RCC 7860 (cell line): ENCODE measurements around the gene NFS1.
"Not testable (repeated sequence)": the region's sequence is repeated elsewhere in the genome, so short reads cannot be mapped to it uniquely, and the experiment has no call there.

Experiments used
- DNase-seq: peaks from one replicate; pipeline ENCODE4 v3.0.0-alpha.2; 2015; ENCODE audit warnings: low spot score
- FAIRE-seq: peaks from 2 replicates; lab custom pipeline; 2012; peaks lifted over from hg19 to GRCh38; lab: Jason Lieb, UNC

The NFS1 gene

GRCh38 chr20:35710884-35711587 lies 11.9 kb upstream of the NFS1 start:
- no peak for FAIRE-seq

GRCh38 chr20:35710039-35710438 lies 10.9 kb upstream of the NFS1 start:
- FAIRE-seq = no peak

More at GRCh38 chr20:35710884-35711587, 11.9 kb upstream of the NFS1 start:
- DNase-seq = no peak

GRCh38 chr20:35709259-35709658 lies 10.1 kb upstream of the NFS1 start:
- DNase-seq (no peak), FAIRE-seq (no peak)

More at GRCh38 chr20:35710039-35710438, 10.9 kb upstream of the NFS1 start:
- no peak for DNase-seq

GRCh38 chr20:35708502-35708901 lies 9.3 kb upstream of the NFS1 start:
- FAIRE-seq (no peak), DNase-seq (no peak)

GRCh38 chr20:35706591-35707529 lies 7.7 kb upstream of the NFS1 start:
- not testable (repeated sequence) for DNase-seq, FAIRE-seq

- DNase-seq, FAIRE-seq: not testable (repeated sequence)
Measured at GRCh38 chr20:35705894-35706293, 6.7 kb upstream of the NFS1 start.

- DNase-seq (no peak), FAIRE-seq (no peak)
Measured at GRCh38 chr20:35704514-35705261, 5.5 kb upstream of the NFS1 start.

- DNase-seq (no peak), FAIRE-seq (no peak)
Measured at GRCh38 chr20:35702824-35703695, 3.9 kb upstream of the NFS1 start.

- no peak for FAIRE-seq
- no peak for DNase-seq
Measured at GRCh38 chr20:35702051-35702823, 3.1 kb upstream of the NFS1 start.

- DNase-seq (no peak), FAIRE-seq (no peak)
Measured at GRCh38 chr20:35700625-35701148, 1.5 kb upstream of the NFS1 start.

GRCh38 chr20:35699957-35700624 lies 939 bp upstream of the NFS1 start:
- FAIRE-seq (no peak), DNase-seq (no peak)

GRCh38 chr20:35698298-35699126 lies 640 bp downstream of the NFS1 start:
- FAIRE-seq = no peak
- DNase-seq = no peak

GRCh38 chr20:35697696-35698297 lies 1.4 kb downstream of the NFS1 start:
- FAIRE-seq (no peak), DNase-seq (no peak)

- no peak for DNase-seq
Measured at GRCh38 chr20:35695978-35696377, 3.2 kb downstream of the NFS1 start.

GRCh38 chr20:35695245-35695749 lies 3.9 kb downstream of the NFS1 start:
- DNase-seq (no peak), FAIRE-seq (no peak)

More at GRCh38 chr20:35695978-35696377, 3.2 kb downstream of the NFS1 start:
- FAIRE-seq = no peak

GRCh38 chr20:35690265-35690664 lies 8.9 kb downstream of the NFS1 start:
- no peak for DNase-seq
- FAIRE-seq = no peak

GRCh38 chr20:35686872-35687271 lies 12.3 kb downstream of the NFS1 start:
- DNase-seq, FAIRE-seq: not testable (repeated sequence)
